Activated T-helper 9 cell treated with anti-CD3 and anti-CD28 coated beads, Interleukin-2, amount 50 U/mL, for 16 hours (primary cell): ENCODE data around the gene AP2A2.
A peak's percentile ranks its signal among the peaks of the same experiment; 100 is the strongest.

ENCODE experiments used
- DNase-seq: peaks from one replicate; pipeline ENCODE4 v3.0.0-alpha.2; 2020; ENCODE audit warnings: low read depth

Gene AP2A2

GRCh38 chr11:898540-899190 lies 27.0 kb upstream of the AP2A2 start:
- DNase-seq = no peak

DNA sequence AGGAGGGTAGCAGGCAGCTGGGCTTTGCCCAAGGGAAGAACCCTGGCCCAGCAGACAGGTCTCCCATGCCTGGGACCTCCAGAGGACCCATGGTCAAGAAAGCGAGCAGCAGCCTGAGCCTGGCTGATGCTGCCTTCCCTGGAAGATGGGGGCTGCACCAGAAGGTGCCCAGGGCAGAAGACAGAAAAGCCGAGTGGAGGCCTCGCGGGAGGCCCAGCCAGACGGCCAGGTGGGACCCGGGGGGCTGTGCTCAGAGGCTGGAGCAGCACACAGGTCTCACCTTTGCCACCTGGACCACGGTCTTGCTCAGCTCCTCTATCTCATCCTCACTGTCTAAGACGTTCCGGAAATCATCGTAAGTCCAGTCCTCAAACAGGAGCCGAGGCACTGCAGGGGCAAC lies 25.9 kb upstream of the AP2A2 start:
- DNase-seq = no peak

DNA sequence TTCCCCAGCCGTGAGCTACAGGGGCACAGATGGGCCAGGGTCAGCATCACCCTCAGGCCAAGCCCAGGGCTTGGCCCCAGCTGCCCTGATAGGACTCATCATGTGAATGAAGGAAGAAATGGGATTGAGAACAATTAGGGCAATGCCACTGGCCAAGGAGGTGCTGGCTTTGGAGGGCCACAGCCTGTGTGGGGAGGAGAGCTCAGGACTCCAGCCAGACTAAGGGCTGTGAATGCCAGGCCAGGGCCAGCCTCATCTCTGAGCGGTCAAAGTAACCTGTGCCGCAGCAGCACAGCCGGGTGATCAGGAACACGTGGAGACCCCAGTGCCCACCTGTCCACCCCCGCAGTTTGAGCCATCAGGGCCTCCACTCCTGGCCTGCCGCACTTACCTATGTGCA lies 25.1 kb upstream of the AP2A2 start:
- DNase-seq = no peak

GRCh38 chr11:901452-902061 lies 24.1 kb upstream of the AP2A2 start:
- no peak for DNase-seq

DNA sequence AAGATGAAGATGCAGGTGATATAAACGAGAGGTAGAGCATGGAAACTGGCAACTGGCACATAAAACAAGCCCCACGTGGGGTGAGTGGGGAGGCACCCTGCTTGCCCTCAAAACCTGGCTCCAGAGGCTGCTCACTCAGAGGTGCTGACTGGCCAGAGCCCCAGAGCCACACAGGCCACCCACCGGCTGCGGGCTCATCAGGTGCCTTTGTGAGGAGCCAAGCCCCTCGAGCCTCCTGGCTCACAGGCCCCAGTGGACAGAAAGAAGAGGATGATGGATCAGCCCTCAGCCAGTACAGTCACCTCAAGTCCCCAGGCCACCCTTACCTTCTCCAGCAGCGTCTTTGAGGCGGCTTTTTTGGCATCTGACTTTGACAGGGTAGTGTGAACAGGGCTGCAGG lies 21.3 kb upstream of the AP2A2 start:
- no peak for DNase-seq

- DNase-seq = no peak
Observed at GRCh38 chr11:905952-906351, 19.7 kb upstream of the AP2A2 start.

- DNase-seq = no peak
Observed at GRCh38 chr11:907668-908067, 18.0 kb upstream of the AP2A2 start.

DNA sequence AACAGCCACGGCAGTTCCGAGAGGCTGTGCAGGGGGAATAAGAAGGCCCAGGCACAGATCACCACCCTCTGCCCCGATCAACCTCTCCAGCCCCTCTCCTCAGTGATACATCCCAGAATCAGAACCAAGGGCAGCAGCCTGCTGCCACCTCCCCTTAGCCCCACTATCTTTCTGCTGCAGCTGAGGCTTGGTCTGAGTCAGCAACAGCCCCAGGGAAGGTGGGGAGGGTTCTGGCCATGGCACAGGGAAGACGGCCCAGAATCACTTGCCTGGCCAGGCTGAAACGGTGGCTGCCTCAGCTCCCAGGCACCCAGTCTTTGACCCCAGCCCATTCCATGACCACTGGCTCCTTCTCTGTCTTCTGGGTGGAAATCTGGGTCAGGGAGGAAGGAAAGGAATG lies 17.4 kb upstream of the AP2A2 start:
- no peak for DNase-seq

GRCh38 chr11:909406-909805 lies 16.3 kb upstream of the AP2A2 start:
- no peak for DNase-seq

GRCh38 chr11:910044-910588 lies 15.6 kb upstream of the AP2A2 start:
- peak; percentile 36 for DNase-seq

GRCh38 chr11:910589-911030 lies 15.1 kb upstream of the AP2A2 start, which contains the start of gene CHID1:
Gene CHID1, minus strand, starts transcription at chr11:910810. Its CDS starts 5,994 bp downstream, at chr11:904816.
- peak; percentile 78 for DNase-seq

- peak; percentile 27 for DNase-seq
Observed at GRCh38 chr11:911031-911889, 14.4 kb upstream of the AP2A2 start.

GRCh38 chr11:911890-912219 lies 13.8 kb upstream of the AP2A2 start:
- no peak for DNase-seq

GRCh38 chr11:912266-912665 lies 13.4 kb upstream of the AP2A2 start:
- no peak for DNase-seq

DNA sequence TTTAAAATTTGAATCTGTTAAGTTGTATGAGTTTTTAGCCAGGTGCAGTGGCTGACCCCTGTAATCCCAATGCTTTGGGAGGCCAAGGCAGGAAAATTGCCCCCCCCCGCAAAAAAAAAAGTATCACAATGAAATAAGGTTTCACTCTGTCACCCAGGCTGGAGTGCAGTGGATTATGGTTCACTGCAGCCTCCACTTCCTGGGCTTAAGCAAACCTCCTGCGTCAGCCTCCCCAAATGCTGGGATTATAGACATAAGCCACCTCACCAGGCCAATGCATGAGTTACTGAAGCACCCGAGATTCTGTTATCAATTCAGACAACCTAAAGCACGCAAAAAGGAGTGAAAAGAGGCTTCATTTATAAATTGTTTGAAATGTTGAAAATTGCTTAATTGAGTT lies 12.6 kb upstream of the AP2A2 start:
- no peak for DNase-seq

GRCh38 chr11:914204-914603 lies 11.5 kb upstream of the AP2A2 start:
- no peak for DNase-seq

- DNase-seq = no peak
Observed at GRCh38 chr11:914747-915501, 10.7 kb upstream of the AP2A2 start.

DNA sequence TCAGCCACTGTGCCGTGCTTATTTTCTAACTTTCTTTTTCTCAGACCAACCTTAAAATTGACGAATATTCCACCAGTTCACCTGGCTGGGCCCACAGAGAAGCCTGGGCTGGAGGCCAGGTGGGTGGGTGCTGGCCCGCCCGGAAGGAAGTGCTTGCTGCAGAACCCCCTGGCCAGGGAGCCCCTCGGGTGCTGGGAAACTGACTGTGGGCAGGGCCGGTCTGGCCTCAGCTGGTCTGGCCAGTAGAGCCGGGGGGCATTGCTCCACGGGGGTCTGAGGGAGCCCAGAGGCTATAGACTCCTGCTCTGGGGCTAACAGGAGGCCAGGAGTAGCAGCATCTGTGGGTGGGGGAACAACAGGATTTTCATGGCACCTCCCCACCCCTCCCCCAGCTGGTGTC lies 8.2 kb upstream of the AP2A2 start:
- DNase-seq = no peak

DNA sequence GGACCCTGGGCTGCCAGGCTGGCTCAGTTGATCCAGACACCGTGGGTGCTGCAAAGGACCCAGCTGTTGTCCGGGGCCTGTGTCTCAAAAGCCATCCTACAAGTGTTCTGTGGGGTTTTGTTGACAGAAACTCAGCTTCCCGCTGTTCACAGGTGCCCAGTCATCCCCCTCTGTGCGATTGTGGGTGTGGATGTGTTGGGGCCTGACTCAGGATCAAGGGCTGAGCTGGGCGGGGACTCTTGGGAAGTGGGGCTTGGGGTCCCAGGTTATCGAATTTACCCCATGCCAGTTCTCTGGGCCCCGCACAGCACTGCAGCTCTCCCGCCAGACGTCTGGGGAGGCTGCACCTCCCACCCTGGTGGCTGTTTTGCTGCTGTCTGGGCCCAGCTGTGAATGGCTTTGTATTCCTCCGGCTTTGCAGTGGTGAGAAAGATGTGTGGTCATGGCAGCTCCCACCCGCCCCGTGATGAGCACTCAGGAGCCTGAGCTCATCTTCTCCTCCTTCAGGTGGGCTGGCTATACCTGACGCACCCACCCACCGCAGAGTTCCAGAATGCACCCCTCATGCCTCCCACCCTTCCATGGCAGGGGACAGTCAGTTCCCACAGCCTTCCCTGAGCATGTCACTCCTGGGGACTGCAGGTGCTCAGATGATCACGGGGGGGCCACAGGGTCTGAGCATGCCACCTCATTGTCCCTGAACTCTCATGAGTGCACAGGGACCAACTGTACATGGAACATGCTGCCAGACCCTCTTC lies 3.6 kb upstream of the AP2A2 start:
- no peak for DNase-seq

GRCh38 chr11:923691-924405 lies 1.8 kb upstream of the AP2A2 start:
- no peak for DNase-seq
